HepG2 (cell line): Measurements from ENCODE around the gene FSHR. TPM values are rescaled to one million over a fixed set of nuclear protein-coding genes. Genes with fewer than 3 reads are reported as not detected.

Source experiments
- ATAC-seq: fragments of 200-7000 bp; cut with Tn5 transposase; 3 replicates; pipeline ENCODE4 v1.9.1; 2020; ENCODE audit warnings: mild to moderate bottlenecking, moderate library complexity
- BruUV-seq: library from RNA; stranded (reverse); fragments of 400-500 nt; replicated peaks from 2 replicates; lab custom pipeline; 2021; lab: Mats Ljungman, UMichigan
- CTCF ChIA-PET: fragments of 300-600 bp; formaldehyde crosslinking; extraction: SDS; loops from one replicate; lab custom pipeline; 2021; ENCODE audit warnings: low total read pairs, inconsistent platforms, low intra/inter-chr PET ratio; lab: Yijun Ruan, JAX
- POLR2A ChIA-PET: fragments of 350-600 bp; sonication (Branson Sonifier 250); formaldehyde crosslinking; loops from one replicate; lab custom pipeline; 2020; ENCODE audit warnings: antibody characterized with exemption, inconsistent platforms; lab: Yijun Ruan, JAX
- DNase-seq: peaks from one replicate; pipeline ENCODE4 v3.0.0-alpha.2; 2015; ENCODE audit warnings: low spot score
- FAIRE-seq: peaks from 3 replicates; lab custom pipeline; 2011; peaks lifted over from hg19 to GRCh38; lab: Jason Lieb, UNC
- H2AFZ ChIP-seq: one replicate; pipeline ENCODE4 v1.6.1; 2011; ENCODE audit warnings: low read length, inconsistent platforms
- H3K27ac ChIP-seq: fragments of 300-600 bp; 3 replicates; pipeline ENCODE4 v1.8.0; 2011; ENCODE audit warnings: mixed run types, mild to moderate bottlenecking, mixed read lengths, low read length, inconsistent platforms; ENCODE audit not compliant: insufficient read depth; ENCODE audit errors: extremely low read length
- H3K27me3 ChIP-seq, 2 experiments: fragments of 200-600 bp in 1 of 2; 2 replicates in 1 of 2; 3 replicates in 1 of 2; pipeline versions ENCODE4 v1.6.0 to v1.8.0; 2011; ENCODE audit warnings: low read length in 2 of 2, mild to moderate bottlenecking in 2 of 2, moderate library complexity in 2 of 2, inconsistent platforms in 1 of 2; ENCODE audit not compliant: insufficient read depth in 2 of 2, control insufficient read depth in 1 of 2
- H3K36me3 ChIP-seq, 2 experiments: fragments of 200-600 bp in 1 of 2; replicated peaks in 1 of 2; 2 replicates in 1 of 2; 3 replicates in 1 of 2; pipeline versions ENCODE4 v1.5.1 to v1.8.0; 2011; ENCODE audit warnings: low read length in 2 of 2, inconsistent platforms in 1 of 2; ENCODE audit not compliant: insufficient read depth in 2 of 2, control insufficient read depth in 1 of 2
- H3K4me1 ChIP-seq: 2 replicates; pipeline ENCODE4 v1.5.1; 2012; ENCODE audit warnings: low read length, inconsistent platforms; ENCODE audit not compliant: insufficient read depth
- H3K4me2 ChIP-seq: 2 replicates; pipeline ENCODE4 v1.6.0; 2011; ENCODE audit warnings: low read depth, low read length, inconsistent platforms
- H3K4me3 ChIP-seq, 3 experiments: fragments of 200-600 bp in 1 of 3; sonication (generic), shearing (Covaris generic) in 1 of 3; replicated peaks in 1 of 3; 2 replicates each; pipeline ENCODE4 v1.5.1; 2011 to 2016; ENCODE audit warnings: low read length in 3 of 3, inconsistent platforms in 2 of 3, low read depth in 2 of 3, mild to moderate bottlenecking in 2 of 3, control low read depth in 1 of 3, mixed read lengths in 1 of 3; ENCODE audit not compliant: insufficient read depth in 1 of 3
- H3K79me2 ChIP-seq: one replicate; pipeline ENCODE4 v1.6.1; 2011; ENCODE audit warnings: low read length, inconsistent platforms; ENCODE audit not compliant: insufficient read depth
- H3K9ac ChIP-seq: 2 replicates; pipeline ENCODE4 v1.6.0; 2011; ENCODE audit warnings: mild to moderate bottlenecking, low read depth, low read length, inconsistent platforms; ENCODE audit not compliant: insufficient read depth
- H3K9me3 ChIP-seq: 2 replicates; pipeline ENCODE4 v1.5.1; 2012; ENCODE audit warnings: mild to moderate bottlenecking, low read length
- H4K20me1 ChIP-seq: 2 replicates; pipeline ENCODE4 v1.6.0; 2011; ENCODE audit warnings: inconsistent platforms, mild to moderate bottlenecking, low read length, moderate library complexity; ENCODE audit not compliant: insufficient read depth
- AGO1 ChIP-seq: fragments of 200-400 bp; formaldehyde crosslinking; IDR thresholded peaks from 2 replicates; pipeline ENCODE4 v1.6.1; 2017; ENCODE audit warnings: mild to moderate bottlenecking, low read depth, low read length, moderate library complexity; ENCODE audit not compliant: poor library complexity, severe bottlenecking
- ATM ChIP-seq: fragments of 450-650 bp; IDR thresholded peaks from 2 replicates; pipeline ENCODE4 v1.7.1; 2017; ENCODE audit warnings: mild to moderate bottlenecking, borderline replicate concordance
- CTCF ChIP-seq: sonication (generic); formaldehyde crosslinking; IDR thresholded peaks from 2 replicates; pipeline ENCODE4 v1.5.0; 2020; ENCODE audit warnings: mild to moderate bottlenecking, missing genetic modification reagents, moderate library complexity
- GPN1 ChIP-seq: sonication (generic); formaldehyde crosslinking; IDR thresholded peaks from 2 replicates; pipeline ENCODE4 v1.5.1; 2020; ENCODE audit warnings: missing genetic modification reagents, borderline replicate concordance
- HMGXB4 ChIP-seq, 2 experiments: sonication (generic) in 1 of 2; formaldehyde crosslinking in 1 of 2; IDR thresholded peaks; 2 replicates each; pipeline versions ENCODE4 v1.4.0 to v1.6.1; 2018 to 2020; ENCODE audit warnings: missing genetic modification reagents in 2 of 2, borderline replicate concordance in 1 of 2, low read depth in 1 of 2, mild to moderate bottlenecking in 1 of 2, missing biosample characterization in 1 of 2
- NAIF1 ChIP-seq: sonication (generic); formaldehyde crosslinking; IDR thresholded peaks from 2 replicates; pipeline ENCODE4 v1.5.0; 2020; ENCODE audit warnings: mild to moderate bottlenecking, missing genetic modification reagents, borderline replicate concordance
- POLR2A ChIP-seq, 2 experiments: IDR thresholded peaks; 2 replicates each; pipeline ENCODE4 v1.6.1; 2011; ENCODE audit warnings: low read depth in 2 of 2, low read length in 2 of 2, mild to moderate bottlenecking in 1 of 2, moderate library complexity in 1 of 2; ENCODE audit not compliant: insufficient read depth in 1 of 2
- RARA ChIP-seq: IDR thresholded peaks from 2 replicates; pipeline ENCODE4 v1.6.1; 2016; ENCODE audit warnings: missing genetic modification reagents, missing compliant biosample characterization
- SIN3A ChIP-seq: IDR thresholded peaks from 2 replicates; pipeline ENCODE4 v1.6.1; 2011; ENCODE audit warnings: low read depth, mild to moderate bottlenecking, control low read depth, low read length, borderline replicate concordance
- ZBTB43 ChIP-seq: sonication (generic); formaldehyde crosslinking; conservative IDR thresholded peaks from 2 replicates; pipeline ENCODE4 v1.4.0; 2020; ENCODE audit warnings: missing genetic modification reagents
- ZC3H4 ChIP-seq: sonication (generic); formaldehyde crosslinking; IDR thresholded peaks from 2 replicates; pipeline ENCODE4 v1.4.0; 2020; ENCODE audit warnings: missing genetic modification reagents, borderline replicate concordance
- ZNF205 ChIP-seq: IDR thresholded peaks from 2 replicates; pipeline ENCODE4 v1.6.1; 2018; ENCODE audit warnings: missing biosample characterization, missing genetic modification reagents
- ZSCAN21 ChIP-seq: sonication (generic); formaldehyde crosslinking; IDR thresholded peaks from 2 replicates; pipeline ENCODE4 v1.8.0; 2022; ENCODE audit warnings: mild to moderate bottlenecking, missing genetic modification reagents, moderate library complexity, borderline replicate concordance
- WGBS: methylation state at CpG from one replicate; pipeline ENCODE4 v1.1.6; 2017; ENCODE audit warnings: low lambda C conversion rate; 5-methylcytosine and 5-hydroxymethylcytosine counted together
- in situ Hi-C: cut with HindIII; loops from 2 replicates; pipeline ENCODE4 v1.10.0; 2017; ENCODE audit warnings: low pct_unique_long_range_greater_than_20kb; ENCODE audit not compliant: extremely low pct_ligation_motif_present
- intact Hi-C: fragments of 100-400 bp; cut with micrococcal nuclease; formaldehyde crosslinking; loops from one replicate; pipeline ENCODE4 v1.10.0; 2022; ENCODE audit not compliant: unreplicated experiment
- polyA plus RNA-seq, 8 experiments: library from polyadenylated mRNA; depleted of rRNA in 3 of 8; stranded (reverse) in 7 of 8; unstranded in 1 of 8; fragments of >200 nt; fragmentation: Illumina TruSeq in 4 of 8; extraction: Trizol in 4 of 8; gene quantifications; 2 replicates each; pipeline versions ENCODE4 v1.2.1 to v1.2.3, GENCODE V29; 2011 to 2016; ENCODE audit warnings: low read depth in 4 of 8, missing spikeins in 1 of 8, mixed read lengths in 1 of 8; ENCODE audit not compliant: insufficient read depth in 1 of 8
- total RNA-seq, 5 experiments: library from RNA; depleted of rRNA; stranded (reverse); fragments of >200 nt; fragmentation: Illumina TruSeq; extraction: Trizol; gene quantifications; 2 replicates each; pipeline ENCODE4 v1.2.3, GENCODE V29; 2016; ENCODE audit warnings: low read depth in 1 of 5

The FSHR gene
- total and polyA plus RNA-seq, 2 of the 13 experiments (the other 11 are each of a cell fraction or from before 2014, with no cell fraction given) = not detected

GRCh38 chr2:49194701-49195100 is 40.4 kb upstream of the FSHR start:
- no peak for FAIRE-seq
- no peak overlapping the region for H3K4me3 ChIP-seq
- ChIA-PET CTCF (no interaction called here), POLR2A (no interaction called here)
- H3K4me2 ChIP-seq = no peak overlapping the region
- H3K79me2 ChIP-seq = no peaks in the 10 kb centered on the region
- no peak for DNase-seq
- no peaks in the 10 kb centered on the region for H3K27me3 ChIP-seq
- no TSS peak for BruUV-seq
- 6% methylated on average over 1 of the region's 1 CpG for WGBS
- in situ Hi-C loops = no loop called here
- ATAC-seq = no peak
- no peaks in the 10 kb centered on the region for H3K36me3 ChIP-seq
- H3K9ac ChIP-seq = no peak overlapping the region
- no peak overlapping the region for H2AFZ ChIP-seq
- H3K9me3 ChIP-seq = no peaks in the 10 kb centered on the region
- no peak for TF ChIP-seq RARA (CRISPR knock-in tag)
- TF ChIP-seq ZNF205 = no peak
- no peak for TF ChIP-seq SIN3A
- no peak for TF ChIP-seq ZSCAN21 (CRISPR knock-in tag)
- no peak for TF ChIP-seq HMGXB4 (CRISPR knock-in tag; IDR thresholded peaks at IDR 0.05; ENCODE audit: borderline replicate concordance in 1 of 2, low read depth in 1 of 2)
- no peak for TF ChIP-seq GPN1 (CRISPR knock-in tag)
- no peak for TF ChIP-seq ZC3H4 (CRISPR knock-in tag)
- TF ChIP-seq AGO1 = no peak
- TF ChIP-seq CTCF (CRISPR knock-in tag) = no peak
- TF ChIP-seq ATM = no peak
- no peak for TF ChIP-seq ZBTB43 (CRISPR knock-in tag)
- TF ChIP-seq NAIF1 = no peak
- TF ChIP-seq POLR2A (IDR thresholded peaks at IDR 0.05; ENCODE audit: insufficient read depth in 1 of 2, low read depth in 2 of 2, low read length in 2 of 2) = no peak
- no peak overlapping the region for H3K27ac ChIP-seq
- no peaks in the 10 kb centered on the region for H3K4me1 ChIP-seq
- intact Hi-C loops = no loop called here
- no peaks in the 10 kb centered on the region for H4K20me1 ChIP-seq
